ENCODE results near the gene B3GNT8. TPM values are rescaled to one million over a fixed set of nuclear protein-coding genes. Genes with fewer than 3 reads are reported as not detected.
"Not testable (repeated sequence)": the region's sequence is repeated elsewhere in the genome, so short reads cannot be mapped to it uniquely, and the experiment has no call there.

B3GNT8 gene
- total and polyA plus RNA-seq, 11 donors: 5.0 to 12.6 (median 9.4) TPM

- Histone ChIP-seq H3K4me3 (no peak overlapping the region), H3K36me3 (peaks cover 0 to 47% (median 32%) of the 10 kb centered on the region in 9 donors), H3K27ac (peak overlapping the region in 1 of 12 donors; percentile 20), H3K4me1 (peaks cover 0 to 15% (median 9%) of the 10 kb centered on the region in 12 donors), H3K9me3 (no peaks in the 10 kb centered on the region), H3K27me3 (no peaks in the 10 kb centered on the region)
- ATAC-seq: no peak
- no peak for DNase-seq
- WGBS, 4 donors: 63 to 67% (median 66%) methylated on average over 12 of the region's 12 CpGs
- intact Hi-C loops (cut with DNase I): no loop called here
- TF ChIP-seq CTCF (IDR thresholded peaks at IDR 0.05): no peak
- TF ChIP-seq POLR2A (IDR thresholded peaks at IDR 0.05): no peak
Observed at GRCh38 chr19:41392775-41393174, 34.4 kb downstream of the B3GNT8 start.

- DNase-seq (no peak), ATAC-seq (no peak)
- intact Hi-C loops (cut with DNase I): no loop called here
- no peak overlapping the region for H3K27ac ChIP-seq
- H3K9me3 ChIP-seq: no peaks in the 10 kb centered on the region
- H3K27me3 ChIP-seq: no peaks in the 10 kb centered on the region
- no peak overlapping the region for H3K4me3 ChIP-seq
- peaks cover 0 to 14% (median 5%) of the 10 kb centered on the region in 12 donors for H3K4me1 ChIP-seq
- 86 to 92% (median 88%) methylated on average over 11 of the region's 11 CpGs for WGBS, 4 donors
- peaks cover 0 to 52% (median 35%) of the 10 kb centered on the region in 9 donors for H3K36me3 ChIP-seq
- TF ChIP-seq CTCF (IDR thresholded peaks at IDR 0.05) (no peak), POLR2A (IDR thresholded peaks at IDR 0.05) (no peak)
Observed at GRCh38 chr19:41391618-41392017, 35.6 kb downstream of the B3GNT8 start.

GRCh38 chr19:41386442-41386841, 40.7 kb downstream of the B3GNT8 start:
- TF ChIP-seq CTCF (IDR thresholded peaks at IDR 0.05) (no peak), POLR2A (IDR thresholded peaks at IDR 0.05) (no peak)
- DNase-seq: peak in 1 of 5 donors; percentile 42
- ATAC-seq: peak in 2 of 4 donors; percentile 11 to 66
- intact Hi-C loops (cut with DNase I): no loop called here
- H3K4me3 ChIP-seq: no peak overlapping the region
- no peaks in the 10 kb centered on the region for H3K4me1 ChIP-seq
- WGBS, 4 donors: 81 to 89% (median 86%) methylated on average over 13 of the region's 13 CpGs
- H3K27ac ChIP-seq: no peak overlapping the region
- peaks cover 0 to 60% (median 33%) of the 10 kb centered on the region in 9 donors for H3K36me3 ChIP-seq
- no peaks in the 10 kb centered on the region for H3K9me3 ChIP-seq
- H3K27me3 ChIP-seq: no peaks in the 10 kb centered on the region

GRCh38 chr19:41384351-41384750, 42.8 kb downstream of the B3GNT8 start:
- no peak for ATAC-seq
- no peaks in the 10 kb centered on the region for H3K27me3 ChIP-seq
- H3K4me3 ChIP-seq: no peak overlapping the region
- no peak overlapping the region for H3K27ac ChIP-seq
- intact Hi-C loops (cut with DNase I): no loop called here
- TF ChIP-seq POLR2A (IDR thresholded peaks at IDR 0.05) (no peak), CTCF (IDR thresholded peaks at IDR 0.05) (no peak)
- H3K36me3 ChIP-seq: peaks cover 0 to 39% (median 16%) of the 10 kb centered on the region in 9 donors
- 92 to 95% (median 93%) methylated on average over 3 to 5 of the region's 5 CpGs for WGBS, 4 donors
- no peak for DNase-seq
- peaks cover 0 to 11% (median 0%) of the 10 kb centered on the region in 12 donors for H3K4me1 ChIP-seq
- H3K9me3 ChIP-seq: no peaks in the 10 kb centered on the region

GRCh38 chr19:41381536-41381935, 45.6 kb downstream of the B3GNT8 start:
- H3K4me3 ChIP-seq; H3K27me3 ChIP-seq; ATAC-seq; H3K9me3 ChIP-seq; H3K27ac ChIP-seq; intact Hi-C loops (cut with DNase I); DNase-seq: not testable (repeated sequence)
- WGBS, 4 donors: 96 to 97% (median 96%) methylated on average over 8 of the region's 8 CpGs
- H3K36me3 ChIP-seq: peaks cover 0 to 26% (median 4%) of the 10 kb centered on the region in 9 donors
- peaks cover 0 to 25% (median under 1%) of the 10 kb centered on the region in 12 donors for H3K4me1 ChIP-seq
